ENCODE measurements around the gene SFXN4. TPM values are rescaled to one million over a fixed set of nuclear protein-coding genes. Genes with fewer than 3 reads are reported as not detected.

The SFXN4 gene
- total and polyA plus RNA-seq, 10 donors: 13.3 to 68.3 (median 24.8) TPM

DNA sequence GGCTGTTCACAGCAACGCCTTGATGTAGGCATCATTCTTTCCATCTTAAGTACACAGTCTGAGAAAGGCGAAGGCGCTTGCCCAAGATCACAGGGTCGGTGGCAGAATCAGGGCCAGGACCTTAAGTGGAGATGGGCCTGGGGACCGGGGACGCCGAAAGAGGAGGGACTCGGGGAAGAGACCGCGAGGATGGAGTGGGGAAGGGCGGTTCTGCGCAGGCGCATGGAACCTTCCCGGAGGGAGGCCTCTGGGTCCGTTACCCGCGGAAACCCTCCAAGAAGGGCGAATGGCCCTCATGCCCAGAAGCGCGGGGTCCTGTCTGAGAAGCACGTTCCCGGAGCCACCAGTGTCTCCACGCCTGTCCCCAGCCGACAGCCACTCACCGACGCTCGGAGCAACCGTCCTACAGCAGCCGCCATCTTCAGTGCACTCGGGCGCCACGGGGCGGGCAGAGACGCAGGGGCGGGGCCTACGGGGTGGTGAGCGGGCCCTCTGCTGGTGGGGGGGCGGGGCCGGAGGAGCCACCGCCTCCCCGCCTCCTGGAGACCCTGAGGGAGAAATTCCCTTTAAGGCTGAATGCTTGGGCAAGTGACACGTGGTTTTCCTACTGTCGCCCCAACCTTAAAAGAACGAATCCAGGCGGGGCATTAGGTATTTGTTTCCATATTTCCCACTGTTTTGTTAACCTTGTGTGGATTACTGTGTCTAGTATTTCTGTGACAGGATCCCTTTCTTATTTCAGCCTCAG, 13.0 kb upstream of the SFXN4 start, which contains the start of gene PRDX3:
Gene PRDX3, minus strand, starts transcription at position 441 of the 748 bp plus-strand sequence. Its CDS starts 22 bp downstream, at position 419.
- TF ChIP-seq POLR2A (IDR thresholded peaks at IDR 0.05) (peak in 2 of 3 donors; percentile 42 to 56), POLR2AphosphoS5 (IDR thresholded peaks at IDR 0.05) (peak; percentile 95 to 98 (median 97))
- TF ChIP-seq, protein P1, sequence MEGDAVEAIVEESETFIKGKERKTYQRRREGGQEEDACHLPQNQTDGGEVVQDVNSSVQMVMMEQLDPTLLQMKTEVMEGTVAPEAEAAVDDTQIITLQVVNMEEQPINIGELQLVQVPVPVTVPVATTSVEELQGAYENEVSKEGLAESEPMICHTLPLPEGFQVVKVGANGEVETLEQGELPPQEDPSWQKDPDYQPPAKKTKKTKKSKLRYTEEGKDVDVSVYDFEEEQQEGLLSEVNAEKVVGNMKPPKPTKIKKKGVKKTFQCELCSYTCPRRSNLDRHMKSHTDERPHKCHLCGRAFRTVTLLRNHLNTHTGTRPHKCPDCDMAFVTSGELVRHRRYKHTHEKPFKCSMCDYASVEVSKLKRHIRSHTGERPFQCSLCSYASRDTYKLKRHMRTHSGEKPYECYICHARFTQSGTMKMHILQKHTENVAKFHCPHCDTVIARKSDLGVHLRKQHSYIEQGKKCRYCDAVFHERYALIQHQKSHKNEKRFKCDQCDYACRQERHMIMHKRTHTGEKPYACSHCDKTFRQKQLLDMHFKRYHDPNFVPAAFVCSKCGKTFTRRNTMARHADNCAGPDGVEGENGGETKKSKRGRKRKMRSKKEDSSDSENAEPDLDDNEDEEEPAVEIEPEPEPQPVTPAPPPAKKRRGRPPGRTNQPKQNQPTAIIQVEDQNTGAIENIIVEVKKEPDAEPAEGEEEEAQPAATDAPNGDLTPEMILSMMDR (IDR thresholded peaks at IDR 0.05 in 8 of 11, conservative IDR thresholded peaks at IDR 0.05 in 3 of 11): peak in 8 of 11 experiments; percentile 16 to 66 (median 48)
- peaks cover 0 to 35% (median 20%) of the 10 kb centered on the region in 6 donors for H3K36me3 ChIP-seq
- WGBS, 5 donors: 0 to 1% (median 0%) methylated on average over 25 to 45 of the region's 45 CpGs
- H3K9me3 ChIP-seq: no peaks in the 10 kb centered on the region
- peak within 1 kb of the TSS; percentile 69 to 85 (median 78) for H3K4me3 ChIP-seq
- intact Hi-C loops (cut with DNase I; ENCODE audit: low total_unique reads): no loop called here
- peak; percentile 98 for DNase-seq
- H3K27ac ChIP-seq: peak within 1 kb of the TSS; percentile 89 to 94 (median 92)
- no peaks in the 10 kb centered on the region for H3K27me3 ChIP-seq (replicated peaks in 1 of 7)
- H3K4me1 ChIP-seq: peaks cover 6 to 59% (median 29%) of the 10 kb centered on the region in 6 donors

DNA sequence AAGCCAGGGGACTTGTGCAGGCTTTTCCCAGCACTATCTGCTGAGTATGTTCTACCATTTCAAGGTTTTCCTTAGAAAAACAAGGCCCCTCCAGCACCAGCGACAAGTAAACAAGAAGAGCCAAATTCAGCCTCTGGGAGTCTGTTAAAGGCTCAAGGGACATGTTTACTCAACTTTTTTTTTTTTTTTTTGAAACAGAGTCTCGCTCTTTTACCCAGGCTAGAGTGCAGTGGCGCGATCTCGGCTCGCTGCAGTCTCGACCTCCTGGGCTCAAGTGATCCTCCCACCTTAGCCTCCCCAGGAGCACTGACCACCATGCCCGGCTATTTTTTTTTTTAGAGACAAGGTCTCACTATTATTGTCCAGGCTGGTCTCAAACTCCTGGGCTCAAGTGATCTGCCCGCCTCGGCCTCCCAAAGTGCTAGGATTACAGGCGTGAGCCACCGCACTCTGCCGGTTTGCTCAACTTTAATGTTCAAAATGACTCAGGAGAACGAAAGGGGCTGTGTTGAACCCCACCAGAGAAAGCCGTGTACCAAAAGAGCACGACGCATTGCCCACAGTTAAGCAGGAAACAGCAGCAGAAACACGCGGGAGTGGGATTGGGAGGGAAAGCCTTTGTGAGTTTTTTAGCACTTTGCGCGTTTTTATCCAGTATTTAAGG, 12.3 kb upstream of the SFXN4 start:
- H3K36me3 ChIP-seq: peaks cover 0 to 43% (median 27%) of the 10 kb centered on the region in 6 donors
- intact Hi-C loops (cut with DNase I; ENCODE audit: low total_unique reads): no loop called here
- TF ChIP-seq, protein P1 (IDR thresholded peaks at IDR 0.05 in 8 of 11, conservative IDR thresholded peaks at IDR 0.05 in 3 of 11): no peak
- TF ChIP-seq POLR2A (IDR thresholded peaks at IDR 0.05) (no peak), POLR2AphosphoS5 (IDR thresholded peaks at IDR 0.05) (no peak)
- WGBS, 5 donors: 23 to 25% (median 24%) methylated on average over 21 of the region's 21 CpGs
- no peaks in the 10 kb centered on the region for H3K27me3 ChIP-seq (replicated peaks in 1 of 7)
- peak overlapping the region in 7 of 8 donors; percentile 89 to 94 (median 92) for H3K27ac ChIP-seq
- H3K4me1 ChIP-seq: peaks cover 6 to 59% (median 29%) of the 10 kb centered on the region in 6 donors
- H3K4me3 ChIP-seq: peak overlapping the region; percentile 69 to 85 (median 78)
- no peaks in the 10 kb centered on the region for H3K9me3 ChIP-seq
- no peak for DNase-seq

DNA sequence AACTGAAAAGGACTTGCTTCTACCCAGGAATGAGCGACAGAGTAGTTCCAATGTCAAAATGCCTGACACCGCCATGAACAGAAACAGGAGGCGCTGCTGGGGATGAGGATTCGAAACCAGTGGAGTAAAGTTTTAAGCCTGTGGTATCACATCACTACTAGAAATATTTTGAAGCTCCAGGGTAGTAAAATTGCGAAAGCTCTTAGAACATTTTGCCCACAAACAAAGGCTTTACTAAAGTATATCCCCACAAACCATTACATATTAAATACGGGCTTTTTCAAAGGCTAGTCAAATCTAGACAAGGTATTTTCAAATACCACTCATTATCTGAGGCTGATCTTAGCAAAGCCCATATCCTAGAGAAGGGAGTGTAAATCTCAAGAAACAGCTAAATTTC, 10.7 kb upstream of the SFXN4 start:
- intact Hi-C loops (cut with DNase I; ENCODE audit: low total_unique reads): no loop called here
- no peak for DNase-seq
- 75 to 88% (median 80%) methylated on average over 6 of the region's 6 CpGs for WGBS, 5 donors
- TF ChIP-seq POLR2AphosphoS5 (IDR thresholded peaks at IDR 0.05) (no peak), POLR2A (IDR thresholded peaks at IDR 0.05) (no peak)
- TF ChIP-seq, protein P1 (IDR thresholded peaks at IDR 0.05 in 8 of 11, conservative IDR thresholded peaks at IDR 0.05 in 3 of 11): no peak
- Histone ChIP-seq H3K27ac (peak overlapping the region in 1 of 8 donors; percentile 6), H3K4me1 (peaks cover 6 to 59% (median 29%) of the 10 kb centered on the region in 6 donors), H3K36me3 (peaks cover 0 to 59% (median 44%) of the 10 kb centered on the region in 6 donors), H3K27me3 (replicated peaks in 1 of 7) (no peaks in the 10 kb centered on the region), H3K4me3 (no peak overlapping the region), H3K9me3 (no peaks in the 10 kb centered on the region)

- H3K4me1 ChIP-seq: peaks cover 6 to 52% (median 26%) of the 10 kb centered on the region in 6 donors
- H3K27me3 ChIP-seq (replicated peaks in 1 of 7): no peaks in the 10 kb centered on the region
- no peaks in the 10 kb centered on the region for H3K9me3 ChIP-seq
- H3K36me3 ChIP-seq: peaks cover 0 to 80% (median 64%) of the 10 kb centered on the region in 6 donors
- no peak overlapping the region for H3K4me3 ChIP-seq
- 69 to 83% (median 76%) methylated on average over 2 of the region's 2 CpGs for WGBS, 5 donors
- no peak overlapping the region for H3K27ac ChIP-seq
- TF ChIP-seq POLR2A (IDR thresholded peaks at IDR 0.05) (no peak), POLR2AphosphoS5 (IDR thresholded peaks at IDR 0.05) (no peak)
- TF ChIP-seq, protein P1 (IDR thresholded peaks at IDR 0.05 in 8 of 11, conservative IDR thresholded peaks at IDR 0.05 in 3 of 11): no peak
- DNase-seq: no peak
- intact Hi-C loops (cut with DNase I; ENCODE audit: low total_unique reads): no loop called here
Measured at GRCh38 chr10:119174109-119174508, 8.6 kb upstream of the SFXN4 start.

All from spleen (tissue), 11 donors.